ENCODE data around the gene CORO1C. TPM values are rescaled to one million over a fixed set of nuclear protein-coding genes. Genes with fewer than 3 reads are reported as not detected.

The CORO1C gene
- total RNA-seq, 1 experiment from 2014 or later, result 138 TPM

DNA sequence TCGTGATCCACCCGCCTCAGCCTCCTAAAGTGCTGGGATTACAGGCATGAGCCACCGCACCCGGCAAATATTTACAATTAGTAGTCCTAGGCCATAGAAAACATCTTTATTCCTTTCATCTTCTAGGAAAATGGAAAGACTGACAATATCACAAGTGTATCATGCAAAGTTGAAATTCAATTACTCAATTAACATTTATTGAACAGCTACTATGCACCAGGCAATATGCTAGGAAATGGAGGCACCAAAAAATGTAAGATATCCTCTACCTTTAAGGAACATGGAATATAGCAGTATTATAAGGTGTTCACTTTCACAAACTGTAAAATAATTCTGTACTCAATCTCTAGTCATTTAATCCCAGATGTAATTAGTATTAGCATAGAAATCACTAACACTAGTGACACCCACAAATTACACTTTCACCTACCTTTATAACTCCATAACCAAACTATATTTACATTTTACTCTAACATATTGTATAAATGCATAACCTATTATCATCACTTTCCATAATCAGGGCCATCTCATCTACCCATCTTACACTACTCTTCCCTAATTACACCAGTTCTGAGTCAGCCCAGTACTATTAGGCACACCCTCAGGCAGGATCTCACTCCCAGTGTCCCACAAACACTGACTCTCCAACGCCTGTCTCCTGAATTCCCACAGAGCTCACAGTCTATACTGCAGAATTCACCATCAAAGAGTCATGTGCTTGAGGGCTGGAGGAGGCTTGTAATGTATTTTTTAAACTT lies 10.4 kb downstream of the CORO1C start:
- intact Hi-C loops (cut with micrococcal nuclease), result no loop called here
- peak; percentile 60 for ATAC-seq

More for the DNA sequence above, 10.4 kb downstream of the CORO1C start:
- peaks cover 4% of the 10 kb centered on the region; the same call in 1 of the 2 replicates for H4K20me1 ChIP-seq (ENCODE audit: insufficient read depth)
- no TSS peak for BruUV-seq (replicated peaks)
- POLR2A ChIA-PET, result no interaction called here
- H3K9me2 ChIP-seq (ENCODE audit: insufficient read depth), result no peaks in the 10 kb centered on the region
- no peaks in the 10 kb centered on the region for H3K9me3 ChIP-seq (ENCODE audit: control insufficient read depth in 1 of 2, insufficient read depth in 1 of 2, low read depth in 1 of 2, low read length in 2 of 2)
- no peak for DNase-seq (ENCODE audit: low read depth, low spot score)
- H3K4me1 ChIP-seq (ENCODE audit: control insufficient read depth in 1 of 2, insufficient read depth in 2 of 2, low read length in 2 of 2), result peaks cover 11 to 49% of the 10 kb centered on the region in 2 experiments; a peak in 3 of 4 replicates
- peak overlapping the region; percentile 7; the same call in 1 of the 2 replicates for H3K4me2 ChIP-seq (ENCODE audit: low read length)
- no peak overlapping the region for H3K9ac ChIP-seq (ENCODE audit: low read length)
- CTCF ChIA-PET, result no interaction called here
- H3K4me3 ChIP-seq (replicated peaks in 1 of 2; ENCODE audit: low read depth in 1 of 2, low read length in 2 of 2), result no peak overlapping the region
- H3K79me2 ChIP-seq (ENCODE audit: insufficient read depth, low read length), result peaks cover 93% of the 10 kb centered on the region
- H3K27ac ChIP-seq (ENCODE audit: low read depth, low read length), result no peak overlapping the region
- peaks cover 0 to 13% of the 10 kb centered on the region in 2 experiments; a peak in 1 of 4 replicates for H3K36me3 ChIP-seq (ENCODE audit: control insufficient read depth in 1 of 2, insufficient read depth in 2 of 2, low read length in 2 of 2)
- TF ChIP-seq SIN3A (IDR thresholded peaks at IDR 0.05; ENCODE audit: low read depth), result no peak
- TF ChIP-seq FOSL1 (IDR thresholded peaks at IDR 0.05; ENCODE audit: low read depth), result no peak
- no peak for TF ChIP-seq YY1 (IDR thresholded peaks at IDR 0.05; ENCODE audit: extremely low read depth, insufficient replicate concordance, low read depth, low read length)
- TF ChIP-seq RAD21 (IDR thresholded peaks at IDR 0.05; ENCODE audit: low read depth), result no peak
- TF ChIP-seq ELF1 (IDR thresholded peaks at IDR 0.05; ENCODE audit: borderline replicate concordance, low read depth), result no peak
- no peak for TF ChIP-seq POLR2AphosphoS5 (IDR thresholded peaks at IDR 0.05; ENCODE audit: low read depth, low read length)
- no peak for TF ChIP-seq SRF (IDR thresholded peaks at IDR 0.05; ENCODE audit: low read depth)
- TF ChIP-seq, protein P1, sequence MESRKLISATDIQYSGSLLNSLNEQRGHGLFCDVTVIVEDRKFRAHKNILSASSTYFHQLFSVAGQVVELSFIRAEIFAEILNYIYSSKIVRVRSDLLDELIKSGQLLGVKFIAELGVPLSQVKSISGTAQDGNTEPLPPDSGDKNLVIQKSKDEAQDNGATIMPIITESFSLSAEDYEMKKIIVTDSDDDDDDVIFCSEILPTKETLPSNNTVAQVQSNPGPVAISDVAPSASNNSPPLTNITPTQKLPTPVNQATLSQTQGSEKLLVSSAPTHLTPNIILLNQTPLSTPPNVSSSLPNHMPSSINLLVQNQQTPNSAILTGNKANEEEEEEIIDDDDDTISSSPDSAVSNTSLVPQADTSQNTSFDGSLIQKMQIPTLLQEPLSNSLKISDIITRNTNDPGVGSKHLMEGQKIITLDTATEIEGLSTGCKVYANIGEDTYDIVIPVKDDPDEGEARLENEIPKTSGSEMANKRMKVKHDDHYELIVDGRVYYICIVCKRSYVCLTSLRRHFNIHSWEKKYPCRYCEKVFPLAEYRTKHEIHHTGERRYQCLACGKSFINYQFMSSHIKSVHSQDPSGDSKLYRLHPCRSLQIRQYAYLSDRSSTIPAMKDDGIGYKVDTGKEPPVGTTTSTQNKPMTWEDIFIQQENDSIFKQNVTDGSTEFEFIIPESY (IDR thresholded peaks at IDR 0.05; ENCODE audit: extremely low read depth, insufficient replicate concordance, low read length), result no peak
- TF ChIP-seq, protein P2, sequence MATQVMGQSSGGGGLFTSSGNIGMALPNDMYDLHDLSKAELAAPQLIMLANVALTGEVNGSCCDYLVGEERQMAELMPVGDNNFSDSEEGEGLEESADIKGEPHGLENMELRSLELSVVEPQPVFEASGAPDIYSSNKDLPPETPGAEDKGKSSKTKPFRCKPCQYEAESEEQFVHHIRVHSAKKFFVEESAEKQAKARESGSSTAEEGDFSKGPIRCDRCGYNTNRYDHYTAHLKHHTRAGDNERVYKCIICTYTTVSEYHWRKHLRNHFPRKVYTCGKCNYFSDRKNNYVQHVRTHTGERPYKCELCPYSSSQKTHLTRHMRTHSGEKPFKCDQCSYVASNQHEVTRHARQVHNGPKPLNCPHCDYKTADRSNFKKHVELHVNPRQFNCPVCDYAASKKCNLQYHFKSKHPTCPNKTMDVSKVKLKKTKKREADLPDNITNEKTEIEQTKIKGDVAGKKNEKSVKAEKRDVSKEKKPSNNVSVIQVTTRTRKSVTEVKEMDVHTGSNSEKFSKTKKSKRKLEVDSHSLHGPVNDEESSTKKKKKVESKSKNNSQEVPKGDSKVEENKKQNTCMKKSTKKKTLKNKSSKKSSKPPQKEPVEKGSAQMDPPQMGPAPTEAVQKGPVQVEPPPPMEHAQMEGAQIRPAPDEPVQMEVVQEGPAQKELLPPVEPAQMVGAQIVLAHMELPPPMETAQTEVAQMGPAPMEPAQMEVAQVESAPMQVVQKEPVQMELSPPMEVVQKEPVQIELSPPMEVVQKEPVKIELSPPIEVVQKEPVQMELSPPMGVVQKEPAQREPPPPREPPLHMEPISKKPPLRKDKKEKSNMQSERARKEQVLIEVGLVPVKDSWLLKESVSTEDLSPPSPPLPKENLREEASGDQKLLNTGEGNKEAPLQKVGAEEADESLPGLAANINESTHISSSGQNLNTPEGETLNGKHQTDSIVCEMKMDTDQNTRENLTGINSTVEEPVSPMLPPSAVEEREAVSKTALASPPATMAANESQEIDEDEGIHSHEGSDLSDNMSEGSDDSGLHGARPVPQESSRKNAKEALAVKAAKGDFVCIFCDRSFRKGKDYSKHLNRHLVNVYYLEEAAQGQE (IDR thresholded peaks at IDR 0.05; ENCODE audit: low read depth), result no peak
- no peak for TF ChIP-seq EGR1 (IDR thresholded peaks at IDR 0.05; ENCODE audit: low read depth)
- TF ChIP-seq CBX3 (IDR thresholded peaks at IDR 0.05; ENCODE audit: low read depth), result no peak
- RAD21 ChIA-PET (ENCODE audit: low non-redundant PET in 1 of 2, low total read pairs in 2 of 2, uncharacterized antibody in 2 of 2, unreplicated experiment in 2 of 2), result no interaction called here
- H2AFZ ChIP-seq (ENCODE audit: low read depth, low read length, poor library complexity, severe bottlenecking), result no peak overlapping the region
- H3K27me3 ChIP-seq (ENCODE audit: insufficient read depth, low read length), result no peaks in the 10 kb centered on the region

Measured in HCT116 (cell line).